H54 (cell line): Measurements from ENCODE around the gene EEA1.

Source experiments
- DNase-seq: peaks from one replicate; pipeline ENCODE4 v3.0.0; 2011; ENCODE audit warnings: low spot score, mixed read lengths; ENCODE audit not compliant: insufficient read length
- FAIRE-seq: peaks from 3 replicates; lab custom pipeline; 2011; peaks lifted over from hg19 to GRCh38; lab: Jason Lieb, UNC
- POLR2A ChIP-seq: IDR thresholded peaks from 2 replicates; pipeline ENCODE4 v1.6.1; 2011; ENCODE audit warnings: low read depth, mild to moderate bottlenecking, low read length

Gene EEA1

GRCh38 chr12:92898755-92899154 lies 30.3 kb downstream of the EEA1 start:
- DNase-seq: no peak
- TF ChIP-seq POLR2A: no peak
- no peak for FAIRE-seq

DNA sequence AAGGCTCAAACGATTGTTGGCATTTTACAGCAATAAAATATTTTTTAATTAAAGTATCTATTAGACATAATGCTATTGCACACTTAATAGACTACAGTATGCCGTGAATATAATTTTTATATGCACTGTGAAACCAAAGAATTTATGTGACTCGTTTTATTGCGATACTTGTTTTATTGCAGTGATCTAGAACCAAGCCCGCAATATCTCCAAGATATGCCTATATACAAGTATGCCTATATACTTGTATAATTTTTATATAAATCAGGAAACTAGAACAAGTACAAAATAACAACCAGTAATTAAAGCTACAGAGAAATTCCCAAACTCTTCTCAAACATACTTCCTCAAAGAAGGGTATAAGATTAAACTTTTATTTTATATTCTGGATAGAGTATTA lies 31.3 kb downstream of the EEA1 start:
- FAIRE-seq: no peak
- TF ChIP-seq POLR2A: no peak

DNA sequence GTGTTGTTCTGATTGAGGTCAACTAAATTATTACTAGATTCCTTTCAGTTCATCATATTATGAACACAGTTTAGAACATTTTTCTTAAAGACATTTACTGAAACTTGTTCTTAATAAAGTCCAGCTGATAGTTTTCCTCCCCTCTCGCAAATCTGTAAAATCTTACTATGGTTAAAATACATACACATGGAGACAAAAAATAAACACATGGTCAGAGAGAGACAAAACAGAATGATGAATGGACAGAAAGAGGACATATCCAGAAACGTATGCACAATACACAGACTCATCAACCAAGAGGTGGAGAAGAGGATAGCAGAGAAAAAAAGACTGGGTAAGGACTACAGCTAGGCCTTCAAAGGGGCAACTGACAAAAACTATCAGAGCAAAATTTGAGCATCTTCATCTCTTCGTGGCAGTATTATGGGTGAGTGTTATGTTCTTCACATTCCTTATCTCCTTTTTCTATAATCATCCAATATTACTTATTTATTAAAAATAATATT lies 38.4 kb downstream of the EEA1 start:
- no peak for TF ChIP-seq POLR2A
- DNase-seq (no peak), FAIRE-seq (peak; percentile 15)

More for the DNA sequence above, 31.3 kb downstream of the EEA1 start:
- DNase-seq: no peak

DNA sequence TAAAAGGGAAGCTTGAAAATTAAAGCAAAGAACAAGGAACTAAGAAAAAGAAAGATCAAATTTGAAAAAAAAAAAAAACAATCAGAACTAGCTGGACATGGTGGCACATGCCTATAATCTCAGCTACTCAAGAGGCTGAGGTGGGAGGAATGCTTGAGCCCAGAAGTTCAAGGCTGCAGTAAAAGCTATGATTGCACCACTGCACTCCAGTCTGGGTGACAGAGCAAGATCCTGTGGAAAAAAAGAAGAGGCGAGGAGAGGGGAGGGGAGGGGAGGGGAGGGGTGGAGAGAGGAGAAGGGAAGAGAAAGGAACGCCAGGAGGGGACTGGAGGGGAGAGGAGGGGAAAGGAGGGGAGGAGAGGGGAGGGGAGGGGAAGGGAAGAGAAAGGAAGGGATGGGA lies 43.0 kb downstream of the EEA1 start:
- no peak for TF ChIP-seq POLR2A
- DNase-seq (no peak), FAIRE-seq (no peak)

- TF ChIP-seq POLR2A: no peak
- DNase-seq (no peak), FAIRE-seq (no peak)
These were observed 49.3 kb downstream of the EEA1 start for GRCh38 chr12:92879698-92880322.

DNA sequence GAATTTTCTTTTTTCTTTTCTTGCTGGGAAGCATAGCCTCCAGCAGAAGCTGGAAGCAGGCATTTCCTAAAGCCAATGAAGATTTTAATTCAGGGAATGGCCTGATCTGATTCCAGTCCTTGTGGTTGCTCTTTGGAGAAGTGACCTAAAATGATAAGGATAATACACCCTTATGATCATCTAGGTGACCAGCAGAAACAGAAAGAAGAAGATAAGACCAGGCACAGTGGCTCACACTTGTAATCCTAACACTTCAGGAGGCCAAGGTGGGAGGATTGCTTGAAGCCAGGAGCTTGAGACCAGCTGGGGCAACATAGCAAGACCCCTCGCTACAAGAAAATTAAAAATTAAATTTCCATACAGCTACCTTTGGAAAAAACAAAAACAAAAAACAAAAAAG lies 51.2 kb downstream of the EEA1 start:
- TF ChIP-seq POLR2A: no peak
- FAIRE-seq: no peak
- no peak for DNase-seq

DNA sequence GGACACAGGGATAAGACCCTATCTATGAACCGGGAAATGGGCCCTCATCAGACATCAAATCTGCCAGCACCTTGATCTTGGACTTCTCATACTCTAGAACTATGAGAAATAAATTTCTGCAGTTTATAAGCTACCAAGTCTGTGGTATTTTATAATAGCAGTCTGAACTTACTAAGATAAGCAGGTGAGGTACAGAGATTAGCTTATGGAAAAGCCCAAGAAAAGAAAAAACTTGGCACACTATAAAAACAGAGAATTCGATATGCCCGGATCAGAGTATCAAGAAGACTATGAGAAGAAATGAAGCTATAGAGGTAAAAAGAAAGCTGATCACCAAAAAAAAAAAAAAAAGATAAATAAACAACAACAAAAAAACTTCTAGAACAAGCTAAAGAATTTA lies 52.6 kb downstream of the EEA1 start:
- TF ChIP-seq POLR2A: no peak
- FAIRE-seq (no peak), DNase-seq (no peak)

DNA sequence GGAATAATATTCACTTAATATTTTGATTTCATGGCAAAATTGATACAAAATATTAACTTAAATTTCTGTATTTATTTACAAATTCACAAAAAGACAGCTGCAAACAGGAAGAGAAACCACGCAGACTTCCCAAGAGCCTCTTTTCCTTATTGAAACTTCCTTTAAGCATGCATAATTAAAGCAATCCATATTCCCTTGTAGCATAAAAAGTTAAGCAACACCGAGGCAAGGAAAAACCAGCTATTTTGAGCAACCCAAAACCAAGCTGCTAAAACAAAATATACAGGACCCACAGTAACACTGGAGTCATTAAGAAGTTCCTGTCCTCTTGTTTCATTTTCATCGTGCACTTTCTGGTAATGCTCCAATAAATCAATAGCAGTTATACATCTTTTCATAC lies 58.0 kb downstream of the EEA1 start:
- FAIRE-seq (no peak), DNase-seq (no peak)
- TF ChIP-seq POLR2A: no peak

GRCh38 chr12:92866418-92866817 lies 62.7 kb downstream of the EEA1 start:
- no peak for TF ChIP-seq POLR2A
- no peak for FAIRE-seq
- no peak for DNase-seq

GRCh38 chr12:92863251-92863650 lies 65.8 kb downstream of the EEA1 start:
- DNase-seq: no peak
- TF ChIP-seq POLR2A: no peak
- FAIRE-seq: peak; percentile 55

DNA sequence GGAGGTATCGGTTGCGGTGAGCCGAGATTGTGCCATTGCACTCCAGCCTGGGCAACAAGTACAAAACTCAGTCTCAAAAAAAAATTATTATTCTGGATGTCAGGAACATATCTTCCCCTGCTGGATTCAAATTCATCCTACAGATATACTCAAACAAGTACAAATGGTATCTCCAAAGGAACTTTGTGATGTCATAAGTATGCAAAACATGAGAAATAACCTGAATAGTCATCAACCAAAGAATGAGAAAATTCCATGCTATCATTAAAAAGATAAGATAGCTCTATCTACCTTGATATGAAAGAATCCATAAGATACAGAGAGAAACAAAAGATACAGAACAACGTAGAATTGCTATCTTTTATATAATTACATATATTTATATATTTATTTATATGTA lies 67.7 kb downstream of the EEA1 start:
- no peak for TF ChIP-seq POLR2A
- DNase-seq: no peak
- no peak for FAIRE-seq

- TF ChIP-seq POLR2A: no peak
- FAIRE-seq (no peak), DNase-seq (no peak)
These were observed 68.6 kb downstream of the EEA1 start for GRCh38 chr12:92860521-92860920.

- DNase-seq (no peak), FAIRE-seq (peak; percentile 33)
- TF ChIP-seq POLR2A: no peak
These were observed 69.3 kb downstream of the EEA1 start for GRCh38 chr12:92859650-92860386.

GRCh38 chr12:92857818-92858217 lies 71.3 kb downstream of the EEA1 start:
- FAIRE-seq: no peak

DNA sequence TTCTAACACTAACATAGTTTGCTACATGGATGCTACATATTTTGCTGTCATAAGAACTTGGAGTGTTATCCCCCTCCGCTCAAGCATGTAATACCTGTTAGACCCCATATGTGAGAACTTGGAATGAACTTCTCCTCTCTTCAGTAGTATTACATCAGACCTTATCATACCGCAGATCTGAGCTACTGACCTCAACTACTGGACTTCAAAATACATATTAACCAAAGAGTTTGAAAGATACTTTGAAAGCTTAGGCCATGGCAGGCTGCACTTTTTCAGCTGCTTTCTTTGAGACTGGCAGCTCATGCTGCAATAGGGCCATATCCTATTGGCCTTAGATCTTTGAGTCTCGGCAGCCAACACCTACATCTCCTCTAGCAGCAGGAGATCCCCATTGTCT lies 74.8 kb downstream of the EEA1 start:
- no peak for TF ChIP-seq POLR2A
- DNase-seq: no peak
- no peak for FAIRE-seq

More at GRCh38 chr12:92857818-92858217, 71.3 kb downstream of the EEA1 start:
- DNase-seq: no peak
- TF ChIP-seq POLR2A: no peak
